Measurements from ENCODE around the gene DAZAP1.
"Not testable (repeated sequence)": the region's sequence is repeated elsewhere in the genome, so short reads cannot be mapped to it uniquely, and the experiment has no call there.

DAZAP1 gene

GRCh38 chr19:1474011-1474764 lies 66.8 kb downstream of the DAZAP1 start:
- DNase-seq (ENCODE audit: low spot score): no peak
- peak overlapping the region; percentile 55 for H3K27ac ChIP-seq
- ChIA-PET CTCF (no interaction called here), POLR2A (ENCODE audit: low non-redundant PET) (interaction anchor here (0.6 kb wide), 1 partner anchor 46 kb away, joined by 3 read pairs; no protein-coding TSS in a partner anchor)
- no peak for TF ChIP-seq CTCF (conservative IDR thresholded peaks at IDR 0.05; ENCODE audit: low read depth)

GRCh38 chr19:1474765-1475351 lies 67.5 kb downstream of the DAZAP1 start:
- peak overlapping the region; percentile 55 for H3K27ac ChIP-seq
- no peak for TF ChIP-seq CTCF (conservative IDR thresholded peaks at IDR 0.05; ENCODE audit: low read depth)
- ChIA-PET CTCF (no interaction called here), POLR2A (ENCODE audit: low non-redundant PET) (no interaction called here)
- no peak for DNase-seq (ENCODE audit: low spot score)

GRCh38 chr19:1475751-1476437 lies 68.5 kb downstream of the DAZAP1 start:
- no peak for DNase-seq (ENCODE audit: low spot score)
- peak overlapping the region; percentile 79; the same call in 1 of the 2 replicates for H3K27ac ChIP-seq
- ChIA-PET POLR2A (ENCODE audit: low non-redundant PET) (no interaction called here), CTCF (no interaction called here)
- TF ChIP-seq CTCF (conservative IDR thresholded peaks at IDR 0.05; ENCODE audit: low read depth): no peak

- DNase-seq (ENCODE audit: low spot score); POLR2A ChIA-PET (ENCODE audit: low non-redundant PET); CTCF ChIA-PET: not testable (repeated sequence)
Measured at GRCh38 chr19:1477056-1477455, 69.7 kb downstream of the DAZAP1 start.

GRCh38 chr19:1478934-1479707 lies 71.7 kb downstream of the DAZAP1 start, which contains the start of gene C19orf25:
TSS of gene C19orf25 (minus strand) at chr19:1479215. CDS start at chr19:1478903, 312 bp downstream.
- DNase-seq (ENCODE audit: low spot score): peak; percentile 93
- no peak for TF ChIP-seq CTCF (conservative IDR thresholded peaks at IDR 0.05; ENCODE audit: low read depth)
- ChIA-PET CTCF (interaction anchor here (0.7 kb wide), 1 partner anchor 27 kb away, joined by 3 read pairs; no protein-coding TSS in a partner anchor), POLR2A (ENCODE audit: low non-redundant PET) (no interaction called here)
- H3K27ac ChIP-seq: peak within 1 kb of the TSS; percentile 79

More at GRCh38 chr19:1477056-1477455, 69.7 kb downstream of the DAZAP1 start:
- H3K27ac ChIP-seq: peak overlapping the region; percentile 79; the same call in 1 of the 2 replicates

GRCh38 chr19:1481224-1481892 lies 74.0 kb downstream of the DAZAP1 start:
- peak overlapping the region; percentile 79; the same call in 1 of the 2 replicates for H3K27ac ChIP-seq
- CTCF ChIA-PET: interaction anchor here (0.6 kb wide), 1 partner anchor 33 kb away, joined by 6 read pairs; no protein-coding TSS in a partner anchor
- TF ChIP-seq CTCF (conservative IDR thresholded peaks at IDR 0.05; ENCODE audit: low read depth): no peak
- no peak for DNase-seq (ENCODE audit: low spot score)
- POLR2A ChIA-PET (ENCODE audit: low non-redundant PET): no interaction called here

Data from RWPE1 (cell line).